T-helper 9 cell (primary cell): Measurements from ENCODE around the gene CDH5.

Source experiments
- DNase-seq: peaks from one replicate; pipeline ENCODE4 v3.0.0-alpha.2; 2020

Gene CDH5

DNA sequence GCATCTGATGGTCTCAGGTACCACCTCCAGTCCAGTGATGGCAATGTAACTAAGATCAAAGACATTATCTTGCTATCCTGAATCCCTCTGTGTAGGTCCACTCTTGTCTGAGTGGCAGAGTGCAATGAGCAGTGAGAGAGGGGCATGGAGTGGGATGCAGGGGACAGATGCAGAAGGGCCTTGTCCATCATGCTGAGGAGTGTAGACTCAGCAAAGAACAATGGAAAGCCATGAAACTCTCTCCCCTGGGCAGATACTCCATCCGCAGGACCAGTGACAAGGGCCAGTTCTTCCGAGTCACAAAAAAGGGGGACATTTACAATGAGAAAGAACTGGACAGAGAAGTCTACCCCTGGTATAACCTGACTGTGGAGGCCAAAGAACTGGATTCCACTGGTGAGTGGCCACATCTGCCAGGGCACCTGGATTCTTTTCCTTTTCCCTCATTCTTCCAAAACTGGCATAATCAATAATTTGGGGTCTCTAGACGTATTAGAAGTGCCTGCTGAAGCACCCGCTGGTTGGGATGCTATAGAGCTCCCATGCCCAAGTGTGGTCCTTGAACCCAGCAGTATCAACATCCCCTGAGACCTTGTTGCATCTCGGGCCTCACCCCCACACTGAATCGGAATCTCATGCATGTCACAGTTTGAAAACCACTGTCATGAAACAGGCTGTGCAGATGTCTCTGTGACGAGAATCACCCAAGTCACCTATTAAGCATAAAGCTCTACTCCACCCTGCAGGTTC is 29.5 kb downstream of the CDH5 start:
- DNase-seq = no peak

DNA sequence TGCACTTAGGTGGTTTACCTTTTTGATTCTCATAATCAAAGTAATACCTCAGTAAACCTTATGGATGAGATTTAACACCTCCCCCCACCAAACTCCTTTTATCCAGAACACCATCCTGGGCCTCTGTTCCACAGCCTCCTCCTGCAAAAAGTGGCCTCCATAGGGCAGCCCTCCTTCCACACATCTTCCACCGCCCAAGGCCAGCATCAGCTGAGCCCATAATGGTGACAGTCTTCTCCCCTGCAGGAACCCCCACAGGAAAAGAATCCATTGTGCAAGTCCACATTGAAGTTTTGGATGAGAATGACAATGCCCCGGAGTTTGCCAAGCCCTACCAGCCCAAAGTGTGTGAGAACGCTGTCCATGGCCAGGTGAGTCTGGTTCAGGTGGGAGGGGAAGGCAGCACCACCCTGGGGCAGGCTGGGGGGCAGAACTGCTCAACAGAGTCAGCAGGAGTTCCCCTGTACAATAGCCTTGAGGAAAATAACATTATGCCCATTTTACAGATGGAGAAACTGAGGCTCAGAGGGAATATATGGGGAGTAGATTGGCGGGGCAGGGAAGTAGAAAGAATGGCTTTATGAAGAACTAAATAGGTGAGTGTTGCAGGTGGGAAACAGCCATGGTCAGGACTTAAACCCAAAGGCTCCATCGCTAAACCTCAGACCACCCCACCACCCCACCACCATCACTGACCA is 31.4 kb downstream of the CDH5 start:
- DNase-seq = no peak

- no peak for DNase-seq
Measured at GRCh38 chr16:66399031-66399430, 32.5 kb downstream of the CDH5 start.

DNA sequence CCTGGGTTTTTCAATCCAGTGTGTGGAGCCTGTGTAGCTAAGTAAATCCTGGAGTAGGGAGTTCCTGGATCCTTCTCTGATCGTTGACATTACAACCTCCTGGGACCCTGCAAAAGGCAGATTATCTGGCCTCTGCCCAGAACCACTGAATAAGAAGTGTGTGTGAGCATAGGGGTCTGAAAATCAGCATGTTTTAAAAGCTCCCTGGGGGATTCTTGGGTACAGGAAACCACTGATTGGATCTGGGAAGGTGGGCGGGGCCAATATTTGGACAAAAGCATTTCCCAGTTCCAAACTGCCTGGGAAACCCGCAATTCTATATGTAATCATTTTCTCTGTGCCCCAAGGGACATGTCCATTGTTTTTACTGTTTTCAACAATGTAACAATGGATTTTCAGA is 33.4 kb downstream of the CDH5 start:
- DNase-seq = no peak

GRCh38 chr16:66400503-66401380 is 34.3 kb downstream of the CDH5 start:
- DNase-seq = no peak

GRCh38 chr16:66401610-66402009 is 35.1 kb downstream of the CDH5 start:
- no peak for DNase-seq

DNA sequence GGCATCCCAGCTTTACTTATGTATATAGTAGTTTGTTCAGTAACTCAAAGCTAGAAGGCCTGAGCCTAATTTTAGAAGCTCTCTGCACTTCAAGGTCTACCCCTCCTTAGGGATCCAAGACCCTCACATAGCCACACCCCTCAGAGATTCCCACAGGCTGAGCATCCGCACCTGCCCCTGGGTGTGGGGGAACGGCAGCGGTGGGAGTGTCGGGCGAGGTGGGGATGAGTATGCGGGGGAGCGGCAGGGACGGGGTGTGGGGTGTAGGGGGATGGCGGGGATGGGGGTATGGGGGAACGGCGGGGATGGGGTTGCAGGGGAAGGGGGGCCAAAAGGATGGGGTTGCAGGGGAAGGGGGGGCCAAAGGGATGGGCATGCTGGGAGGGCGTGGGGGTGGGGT is 35.7 kb downstream of the CDH5 start:
- DNase-seq = no peak

GRCh38 chr16:66402591-66403230 is 36.2 kb downstream of the CDH5 start:
- no peak for DNase-seq

- DNase-seq = no peak
Measured at GRCh38 chr16:66403531-66404145, 37.1 kb downstream of the CDH5 start.

DNA sequence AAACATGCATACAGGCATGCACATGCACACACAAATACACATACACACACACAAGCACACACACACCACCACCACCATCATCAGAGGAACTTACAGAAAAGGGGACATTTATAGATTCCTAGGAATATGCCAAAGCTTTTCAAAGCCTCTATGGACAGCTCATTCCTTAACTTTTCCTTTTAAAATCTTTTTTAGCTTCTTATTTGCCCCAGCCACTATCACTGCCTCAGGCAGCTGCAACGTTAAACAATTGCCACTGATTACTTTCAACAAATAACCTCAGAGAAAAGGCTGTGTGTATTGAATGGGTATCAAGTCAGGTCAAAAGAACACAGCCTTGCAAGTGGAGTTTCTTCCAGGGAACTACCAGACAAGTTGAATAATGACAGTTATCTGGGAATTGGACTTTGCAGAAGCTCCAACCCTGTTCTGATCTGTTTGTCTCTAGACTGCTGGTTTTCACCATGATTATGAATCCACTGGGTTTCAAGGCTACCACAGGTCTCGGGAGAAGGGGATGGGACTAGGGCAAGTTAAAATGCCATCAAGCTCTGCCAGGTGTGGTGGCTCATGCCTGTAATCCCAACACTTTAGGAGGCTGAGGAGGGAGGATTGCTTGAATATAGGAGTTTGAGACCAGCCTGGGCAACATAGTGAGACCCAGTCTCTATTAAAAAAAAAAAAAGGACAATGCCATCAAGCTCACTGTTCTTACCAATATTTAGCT is 38.7 kb downstream of the CDH5 start:
- DNase-seq = no peak

GRCh38 chr16:66406534-66407221 is 40.2 kb downstream of the CDH5 start:
- peak; percentile 95 for DNase-seq

DNA sequence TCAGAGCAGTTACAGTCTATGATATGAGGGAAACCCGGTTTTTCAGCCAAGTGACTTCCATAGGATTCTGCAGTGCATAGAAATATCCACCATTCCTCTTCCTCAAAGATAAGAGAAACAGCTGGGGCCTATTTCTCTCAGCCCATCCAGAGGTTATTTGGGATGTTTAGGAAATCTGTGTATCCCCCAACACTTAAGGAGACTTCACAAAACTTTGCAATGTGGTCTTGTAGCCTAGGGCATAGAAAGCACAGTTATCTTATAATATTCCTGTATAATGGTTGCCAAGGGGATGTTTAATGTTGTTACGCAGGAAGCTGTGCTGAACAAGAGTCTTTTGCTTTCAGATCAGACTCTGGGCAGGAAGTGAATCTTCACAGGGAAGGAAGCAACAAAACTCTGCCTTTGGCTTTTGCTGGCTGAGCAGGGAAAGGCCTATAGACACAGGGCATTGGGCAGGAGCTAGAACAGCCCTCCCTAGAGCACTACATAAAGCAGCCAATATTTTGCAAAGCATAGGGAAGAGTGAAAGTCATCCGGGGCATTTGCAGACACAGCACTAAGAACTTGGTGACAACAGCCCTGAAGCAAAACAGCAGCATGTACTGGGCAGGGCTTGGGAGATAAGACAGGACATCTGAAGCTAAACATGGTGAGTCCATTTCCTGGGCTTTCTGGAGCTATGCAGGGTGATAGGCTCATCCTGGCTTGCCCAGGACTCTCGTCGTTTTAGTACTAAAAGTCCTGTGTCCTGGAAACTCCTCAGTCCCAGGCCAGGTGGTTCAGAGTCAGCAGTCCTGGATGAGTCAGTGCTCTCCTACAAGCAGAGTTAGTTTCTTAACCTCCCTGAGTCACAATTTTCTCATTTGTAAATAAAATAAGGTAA is 41.9 kb downstream of the CDH5 start:
- no peak for DNase-seq

DNA sequence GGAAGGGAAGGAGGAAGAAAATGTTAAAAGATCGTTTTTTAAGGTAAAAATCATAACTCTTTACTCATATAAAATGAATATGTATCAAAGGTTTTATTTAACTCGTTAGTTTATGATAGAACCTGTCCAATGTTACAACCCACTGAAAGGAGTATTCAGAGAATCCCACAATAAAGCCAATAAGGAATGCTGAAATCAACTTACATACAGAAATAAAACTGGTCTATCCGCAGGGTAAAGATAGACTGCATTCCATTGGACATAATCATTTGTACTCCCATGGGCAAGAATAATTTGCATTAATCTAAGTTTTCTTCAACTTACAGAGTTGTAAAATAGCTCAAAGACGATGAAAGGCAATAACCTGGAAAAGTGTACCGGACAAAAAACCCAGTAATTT is 42.7 kb downstream of the CDH5 start:
- DNase-seq = no peak

DNA sequence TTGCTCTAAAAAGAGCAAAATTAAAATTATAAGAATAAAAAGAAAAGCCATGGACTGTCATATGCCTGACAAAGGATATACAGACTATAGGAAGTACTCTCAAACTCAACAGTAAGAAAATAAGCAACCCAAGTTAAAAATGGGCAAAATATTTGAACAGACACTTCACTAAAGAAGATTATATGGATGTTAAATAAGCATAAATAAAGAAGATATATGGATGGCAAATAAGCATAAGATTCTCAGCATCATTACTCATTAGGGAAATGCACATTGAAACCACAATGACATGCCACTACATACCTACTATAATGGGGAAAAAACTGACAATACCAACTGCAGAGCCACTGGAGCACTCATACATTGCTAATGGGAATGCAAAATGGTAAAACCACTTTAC is 45.7 kb downstream of the CDH5 start:
- DNase-seq = no peak

DNA sequence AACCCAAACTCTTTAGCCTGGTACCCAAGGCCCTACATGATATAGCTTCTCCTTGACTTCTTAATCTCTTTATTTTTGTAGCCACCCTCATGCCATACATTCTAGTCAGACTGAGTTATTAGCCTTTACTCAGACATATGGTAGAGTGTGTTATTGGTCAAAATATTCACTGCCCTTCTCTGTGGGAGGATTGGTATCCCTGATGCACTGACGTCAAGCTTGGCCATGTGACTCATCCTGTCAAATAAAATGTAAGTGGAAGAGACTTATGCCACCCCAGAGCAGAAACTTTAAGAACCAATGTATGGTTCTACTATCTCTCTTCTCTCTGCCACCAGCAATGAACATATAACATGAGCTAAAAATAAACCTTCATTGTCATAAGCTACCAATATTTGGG is 48.4 kb downstream of the CDH5 start:
- DNase-seq = no peak

GRCh38 chr16:66416136-66416535 is 49.6 kb downstream of the CDH5 start:
- no peak for DNase-seq

DNA sequence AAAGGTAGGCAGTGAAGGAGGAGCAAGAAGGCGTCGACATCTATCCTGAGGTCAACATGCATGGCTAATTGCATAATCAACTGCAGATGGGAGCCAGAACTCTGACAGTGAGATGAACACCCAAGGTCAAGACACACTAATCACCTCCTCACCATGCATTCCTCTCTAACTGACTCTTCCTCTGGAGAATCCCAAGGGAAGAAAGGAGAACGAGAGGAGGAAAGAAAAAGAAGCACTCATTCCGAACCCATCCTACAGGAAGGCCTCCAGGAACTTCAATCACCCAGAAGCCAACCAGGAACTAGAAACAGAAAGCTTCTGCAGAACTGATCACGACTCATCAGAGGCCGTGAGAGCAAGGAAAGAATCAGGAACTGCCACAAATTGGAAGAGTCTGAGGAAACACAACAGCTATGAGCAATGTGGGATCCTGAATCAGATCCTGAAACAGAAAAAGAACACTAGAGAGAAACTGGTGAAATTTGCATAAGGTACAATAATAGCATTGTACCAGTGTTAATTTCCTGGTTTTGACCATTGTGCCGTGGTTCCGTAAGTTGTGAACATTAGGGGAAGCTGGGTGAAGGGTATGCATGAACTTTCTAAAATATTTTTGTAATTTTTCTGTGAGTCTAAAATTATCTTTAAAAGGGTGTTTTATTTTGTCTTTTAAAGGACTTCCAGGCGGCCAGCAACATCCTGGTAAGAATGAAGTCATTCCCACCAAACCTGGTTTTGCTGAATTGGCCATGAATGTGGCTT is 50.6 kb downstream of the CDH5 start:
- no peak for DNase-seq

DNA sequence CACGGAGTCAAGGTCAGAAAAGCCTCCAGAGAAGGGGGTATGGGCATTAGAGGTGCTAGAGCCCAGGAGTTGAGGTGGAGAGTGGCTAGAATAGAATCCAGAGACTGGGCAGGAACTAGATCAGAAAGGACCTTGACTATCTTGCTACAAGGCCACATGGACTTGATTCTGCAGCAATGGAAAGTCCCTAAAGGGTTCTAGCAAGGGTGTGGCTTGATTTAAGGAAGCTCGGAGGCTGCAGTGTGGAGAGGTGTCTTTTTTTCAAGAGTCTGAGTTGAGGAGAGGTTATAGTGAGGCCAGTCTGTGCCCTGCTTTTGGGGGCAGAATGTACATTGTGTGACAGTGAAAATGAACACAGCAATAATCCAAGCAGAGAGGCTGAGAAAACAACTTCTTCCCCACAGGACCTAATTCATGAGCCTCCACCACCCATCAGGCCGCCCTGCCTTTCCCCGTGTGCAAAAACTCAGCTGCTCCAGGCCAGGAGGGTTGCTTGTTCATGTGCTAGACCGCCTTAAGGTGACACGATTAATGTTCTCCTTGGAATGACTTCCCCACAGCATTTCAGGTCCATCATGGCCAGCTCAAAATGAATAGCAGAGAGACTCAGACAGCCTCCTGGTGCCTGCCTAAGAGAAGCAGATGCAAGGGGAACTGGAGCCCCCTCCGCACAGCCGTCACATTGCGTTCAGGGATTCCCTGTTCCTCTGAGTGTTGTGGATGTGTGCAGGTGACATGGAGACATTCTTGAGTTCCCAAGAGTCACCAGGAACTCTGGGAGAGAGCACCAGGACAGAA is 51.9 kb downstream of the CDH5 start:
- DNase-seq = no peak

- no peak for DNase-seq
Measured at GRCh38 chr16:66419527-66419926, 53.0 kb downstream of the CDH5 start.
